Sigmoid colon (tissue), 4 donors: Measurements from ENCODE around the gene RPH3AL.

ENCODE experiments used
- EP300 ChIP-seq, 4 donors: sonication (generic); formaldehyde crosslinking; IDR thresholded peaks; one replicate each; pipeline ENCODE4 v1.6.1; 2017; ENCODE audit warnings: antibody characterized with exemption in 4 of 4
- TF ChIP-seq, protein P1 (sequence below), 4 experiments: fragments of 450-650 bp in 3 of 4; fragments of 200-600 bp in 1 of 4; IDR thresholded peaks; one replicate each; pipeline ENCODE4 v1.5.1; 2016 to 2019; ENCODE audit warnings: antibody characterized with exemption in 4 of 4, mild to moderate bottlenecking in 3 of 4, moderate library complexity in 2 of 4

DNA sequence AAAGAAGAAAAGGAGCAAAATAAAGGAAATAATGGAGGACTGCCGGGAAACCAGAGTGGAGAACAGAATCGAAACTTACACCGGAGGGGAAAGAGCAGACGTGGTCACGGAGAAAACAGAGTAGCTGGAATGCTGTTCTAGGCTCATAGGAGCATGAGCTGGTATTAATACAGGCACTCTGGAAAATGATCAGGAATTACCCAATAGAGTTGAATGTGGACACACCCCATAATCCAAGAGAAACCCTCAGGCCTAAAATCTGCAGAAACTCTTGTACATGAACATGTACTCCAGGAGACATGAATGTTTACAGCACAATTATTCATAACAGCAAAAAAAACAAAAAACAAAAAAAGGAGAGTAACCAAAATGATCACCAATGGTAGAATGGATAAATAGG lies 77.7 kb downstream of the RPH3AL start:
- no peak for TF ChIP-seq EP300 (IDR thresholded peaks at IDR 0.05)
- TF ChIP-seq, protein P1, sequence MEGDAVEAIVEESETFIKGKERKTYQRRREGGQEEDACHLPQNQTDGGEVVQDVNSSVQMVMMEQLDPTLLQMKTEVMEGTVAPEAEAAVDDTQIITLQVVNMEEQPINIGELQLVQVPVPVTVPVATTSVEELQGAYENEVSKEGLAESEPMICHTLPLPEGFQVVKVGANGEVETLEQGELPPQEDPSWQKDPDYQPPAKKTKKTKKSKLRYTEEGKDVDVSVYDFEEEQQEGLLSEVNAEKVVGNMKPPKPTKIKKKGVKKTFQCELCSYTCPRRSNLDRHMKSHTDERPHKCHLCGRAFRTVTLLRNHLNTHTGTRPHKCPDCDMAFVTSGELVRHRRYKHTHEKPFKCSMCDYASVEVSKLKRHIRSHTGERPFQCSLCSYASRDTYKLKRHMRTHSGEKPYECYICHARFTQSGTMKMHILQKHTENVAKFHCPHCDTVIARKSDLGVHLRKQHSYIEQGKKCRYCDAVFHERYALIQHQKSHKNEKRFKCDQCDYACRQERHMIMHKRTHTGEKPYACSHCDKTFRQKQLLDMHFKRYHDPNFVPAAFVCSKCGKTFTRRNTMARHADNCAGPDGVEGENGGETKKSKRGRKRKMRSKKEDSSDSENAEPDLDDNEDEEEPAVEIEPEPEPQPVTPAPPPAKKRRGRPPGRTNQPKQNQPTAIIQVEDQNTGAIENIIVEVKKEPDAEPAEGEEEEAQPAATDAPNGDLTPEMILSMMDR (IDR thresholded peaks at IDR 0.05) = no peak
